ENCODE results near the gene LUZP1.

LUZP1 gene

DNA sequence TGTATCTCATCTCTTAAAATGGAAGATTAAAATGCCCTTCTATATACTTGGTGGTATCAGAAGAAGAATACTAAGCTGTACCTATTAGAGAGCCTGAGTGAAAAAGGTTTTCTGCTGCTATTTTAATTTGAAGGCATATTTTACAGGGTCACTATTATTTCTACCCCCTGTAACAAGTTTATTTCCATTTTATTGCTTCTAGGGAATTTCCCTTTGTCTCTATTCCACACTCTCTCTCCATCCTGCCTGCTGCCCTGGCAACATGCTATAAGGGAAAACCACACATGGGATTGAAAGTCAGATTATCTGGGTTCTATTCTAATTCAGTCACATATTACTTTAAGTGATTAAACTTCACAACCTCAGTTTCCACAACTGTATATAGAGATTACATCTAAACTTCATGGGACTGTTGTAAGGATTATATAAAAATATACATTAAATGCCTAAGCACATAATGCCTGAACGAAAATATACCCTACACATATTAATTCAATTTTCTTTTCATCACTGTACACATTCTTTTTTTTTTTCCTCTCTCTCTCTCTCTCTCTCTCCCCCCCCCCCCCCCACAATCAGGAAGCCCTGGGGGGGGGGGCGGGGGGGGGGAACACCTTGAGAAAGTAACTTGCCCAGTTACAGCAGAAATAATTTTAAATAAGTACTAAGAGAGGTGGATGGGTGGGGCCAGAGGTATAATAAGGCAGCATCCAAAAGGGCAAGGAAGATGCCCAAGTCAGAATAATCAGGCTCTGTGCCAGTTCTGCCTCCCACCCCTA is 51.5 kb downstream of the LUZP1 start:
- no peak for DNase-seq (ENCODE audit: low read depth)

- no peak for DNase-seq (ENCODE audit: low read depth)
Measured at GRCh38 chr1:23116216-23116836, 52.3 kb downstream of the LUZP1 start.

DNA sequence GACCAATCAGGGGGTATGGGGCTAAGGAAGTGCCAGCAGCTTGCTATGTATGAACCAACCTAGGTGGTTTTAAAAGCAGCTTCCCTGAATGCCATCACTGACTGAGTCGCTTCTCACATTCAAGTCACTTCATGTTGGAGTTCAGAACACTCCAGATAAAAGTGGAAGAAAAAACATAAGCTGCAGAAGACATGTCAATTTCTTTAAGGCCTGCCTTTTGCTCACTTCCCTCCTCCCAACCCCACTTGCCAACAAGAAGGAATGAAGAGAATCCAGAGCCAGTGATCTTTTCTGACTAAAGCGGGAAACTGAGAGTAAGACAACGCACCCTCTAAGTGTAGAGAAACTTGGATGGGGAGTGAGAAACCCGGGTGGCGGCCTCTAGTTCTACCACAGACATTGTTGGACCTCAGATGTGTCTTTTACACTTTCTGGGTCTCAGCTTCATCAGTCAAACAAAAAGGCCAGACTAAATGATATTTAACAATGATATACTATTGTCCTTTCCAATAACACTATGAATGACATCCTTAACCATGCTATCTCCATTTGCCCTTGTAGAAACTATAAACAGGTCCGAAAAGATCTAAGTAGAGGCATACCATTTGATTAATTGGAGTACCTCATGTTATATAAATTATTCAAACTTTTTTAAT is 54.1 kb downstream of the LUZP1 start:
- DNase-seq (ENCODE audit: low read depth) = no peak

DNA sequence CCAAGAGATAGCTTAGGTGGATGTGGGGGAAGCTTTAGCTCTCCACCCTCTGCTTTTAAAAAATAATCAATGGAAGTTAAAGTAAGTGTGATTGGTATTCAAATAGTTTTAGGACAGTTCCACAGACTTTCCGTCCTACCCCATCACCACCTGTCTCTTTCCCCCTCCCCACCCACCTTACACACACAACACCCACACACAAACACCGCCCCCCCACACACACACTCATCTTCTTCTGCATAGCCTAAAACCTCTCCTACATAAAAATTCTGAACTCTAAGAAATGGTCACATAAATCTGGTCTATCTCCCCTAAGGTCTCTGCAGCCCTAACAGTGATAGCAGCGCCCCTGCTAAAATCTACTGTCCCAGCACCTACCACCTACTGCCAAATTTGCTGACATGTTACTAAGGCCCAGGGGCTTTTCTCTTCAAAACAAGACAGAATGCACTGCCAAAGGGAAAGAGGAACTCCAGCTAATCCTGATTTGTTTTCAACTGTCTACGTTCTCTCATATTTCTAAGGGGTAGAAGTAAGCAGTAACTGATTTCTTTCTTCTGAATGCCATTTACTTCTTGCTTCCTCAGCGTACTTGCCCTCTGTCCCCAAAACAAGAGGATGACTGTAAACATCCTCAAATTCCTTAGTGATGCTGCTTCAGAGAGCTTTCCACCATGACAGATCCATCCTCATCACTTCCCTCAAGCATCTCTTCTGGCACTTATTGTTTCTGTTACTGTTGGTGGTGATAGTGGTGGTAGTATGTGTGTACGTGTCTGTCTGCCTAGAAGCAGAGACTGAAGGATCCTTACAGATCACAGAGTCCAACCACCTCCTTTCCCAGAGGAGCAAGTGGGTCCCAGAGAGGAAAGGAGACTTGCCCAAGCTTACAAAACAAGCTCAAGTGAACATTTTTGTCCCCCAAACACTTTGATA is 56.8 kb downstream of the LUZP1 start:
- peak; percentile 38 for DNase-seq (ENCODE audit: low read depth)

- DNase-seq (ENCODE audit: low read depth) = no peak
Measured at GRCh38 chr1:23110391-23110790, 58.3 kb downstream of the LUZP1 start.

- no peak for DNase-seq (ENCODE audit: low read depth)
Measured at GRCh38 chr1:23108918-23109533, 59.6 kb downstream of the LUZP1 start.

GRCh38 chr1:23103001-23103889 is 65.4 kb downstream of the LUZP1 start:
- DNase-seq (ENCODE audit: low read depth) = peak; percentile 42

DNA sequence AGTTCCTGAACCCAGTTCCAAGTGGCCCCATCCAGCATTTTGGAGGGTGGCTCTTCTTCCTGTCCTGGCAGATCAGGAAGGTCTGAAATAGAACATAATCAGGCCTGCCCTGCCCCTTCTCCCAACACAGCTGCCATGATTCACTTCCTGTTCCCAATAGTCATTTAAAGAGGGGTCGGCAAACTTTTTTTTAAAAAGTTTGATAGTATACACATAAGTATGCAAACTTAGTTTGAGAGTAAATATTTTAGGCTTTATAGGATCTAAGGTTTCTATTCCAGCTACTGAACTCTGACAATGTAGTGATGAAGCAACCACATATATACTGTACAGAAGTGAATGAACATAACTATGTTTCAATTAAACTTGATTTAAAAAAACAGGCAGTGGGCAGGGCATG is 66.4 kb downstream of the LUZP1 start:
- no peak for DNase-seq (ENCODE audit: low read depth)

GRCh38 chr1:23101887-23102286 is 66.8 kb downstream of the LUZP1 start:
- DNase-seq (ENCODE audit: low read depth) = no peak

DNA sequence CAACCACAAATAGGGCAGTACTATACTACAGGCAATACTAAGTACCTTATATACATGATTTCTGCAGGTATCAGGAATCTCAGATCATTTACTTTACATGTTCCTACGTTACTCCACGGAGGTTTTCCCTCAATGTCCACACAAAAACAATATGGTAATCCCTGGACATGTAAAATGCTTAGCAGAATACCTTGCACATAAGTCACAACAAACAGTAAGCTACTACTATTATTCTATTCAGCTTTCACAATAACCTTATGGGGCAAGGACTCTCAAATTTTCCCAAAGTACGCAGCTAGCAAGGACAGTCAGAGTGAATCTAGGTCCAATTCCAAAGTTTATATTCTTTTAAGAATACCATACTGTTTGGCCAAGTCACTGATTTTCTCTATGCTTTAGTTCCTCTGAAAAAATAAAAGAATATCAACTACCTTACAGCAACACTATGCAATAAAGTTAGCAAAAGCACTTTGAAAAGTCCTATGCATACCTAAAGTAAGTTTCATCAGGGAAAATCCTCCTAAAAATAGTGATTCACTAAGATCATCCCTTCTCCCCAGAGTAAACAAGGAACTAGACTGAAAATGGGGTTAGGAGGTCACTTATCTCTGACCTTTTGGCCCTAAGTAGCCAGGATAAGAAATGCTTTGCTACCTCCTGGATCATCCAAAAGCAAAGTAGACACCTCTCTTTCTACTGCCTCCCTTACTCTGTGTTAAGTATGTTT is 67.4 kb downstream of the LUZP1 start:
- no peak for DNase-seq (ENCODE audit: low read depth)

- DNase-seq (ENCODE audit: low read depth) = no peak
Measured at GRCh38 chr1:23100074-23100748, 68.4 kb downstream of the LUZP1 start.

GRCh38 chr1:23099171-23099536 is 69.5 kb downstream of the LUZP1 start:
- DNase-seq (ENCODE audit: low read depth) = no peak

GRCh38 chr1:23098463-23099170 is 70.0 kb downstream of the LUZP1 start:
- DNase-seq (ENCODE audit: low read depth) = peak; percentile 47

GRCh38 chr1:23097316-23097715 is 71.3 kb downstream of the LUZP1 start:
- no peak for DNase-seq (ENCODE audit: low read depth)

DNA sequence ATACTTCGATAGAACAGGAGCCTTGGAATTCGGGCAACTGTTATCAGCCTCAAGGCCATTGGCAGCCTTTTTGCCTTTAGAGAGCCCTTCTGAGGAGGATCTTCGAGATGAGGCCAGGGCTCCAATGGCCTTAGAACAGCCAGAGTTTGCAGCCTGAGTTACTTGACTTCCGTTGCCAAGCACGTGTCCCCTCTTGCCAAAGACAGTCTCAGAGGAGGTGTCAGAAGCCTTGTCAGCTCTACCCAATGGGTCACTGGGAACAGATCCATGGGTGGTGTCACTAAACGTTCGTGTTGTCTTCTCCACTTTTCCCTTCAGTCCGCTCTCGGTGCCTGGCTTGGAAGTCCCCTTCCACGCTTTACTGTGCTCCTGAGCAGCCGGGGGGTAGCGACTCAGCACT is 76.2 kb downstream of the LUZP1 start:
- DNase-seq (ENCODE audit: low read depth) = no peak

DNA sequence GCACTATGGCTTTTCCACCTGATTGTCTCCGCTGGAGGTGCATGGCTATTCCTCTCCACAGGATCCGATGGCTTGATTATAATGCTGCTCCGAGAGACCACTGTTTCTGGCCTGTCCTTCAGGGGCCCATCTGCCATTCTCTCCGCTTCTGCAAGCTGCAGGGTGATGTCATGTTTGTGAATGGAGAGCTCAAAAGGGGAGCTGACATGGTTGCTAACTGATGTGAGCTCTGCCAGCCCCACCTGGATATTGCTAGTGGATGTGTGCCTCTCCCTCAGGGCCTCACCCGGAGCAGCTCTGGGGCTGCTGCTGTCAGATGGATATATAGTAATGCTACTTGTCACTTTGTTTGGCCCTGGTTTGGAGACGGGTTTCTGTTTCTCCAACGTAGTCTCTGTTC is 77.1 kb downstream of the LUZP1 start:
- DNase-seq (ENCODE audit: low read depth) = no peak

GRCh38 chr1:23090056-23090455 is 78.6 kb downstream of the LUZP1 start:
- no peak for DNase-seq (ENCODE audit: low read depth)

DNA sequence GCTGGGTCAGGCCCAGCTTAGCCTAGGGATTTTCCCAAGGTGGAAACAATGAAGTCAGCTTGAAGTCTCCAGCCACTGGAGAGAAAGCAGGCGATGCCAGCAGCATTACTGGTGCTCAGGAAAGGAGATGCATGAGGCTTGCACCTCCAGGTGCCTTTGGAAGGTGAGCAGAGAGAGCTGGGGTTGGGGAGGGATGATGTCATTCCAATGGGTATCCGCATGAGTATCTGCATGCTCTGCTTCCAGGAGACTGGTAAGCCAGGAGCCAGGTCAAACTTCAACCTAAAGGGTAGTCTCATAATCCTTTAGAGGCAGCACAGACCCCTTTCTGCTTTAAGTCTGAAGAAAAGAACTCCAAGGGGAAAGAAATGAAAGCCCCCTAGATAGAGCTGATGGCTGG is 80.6 kb downstream of the LUZP1 start:
- no peak for DNase-seq (ENCODE audit: low read depth)

- DNase-seq (ENCODE audit: low read depth) = no peak
Measured at GRCh38 chr1:23085696-23086095, 83.0 kb downstream of the LUZP1 start.
